Psoas muscle (tissue), 8 donors: ENCODE results near the gene CNGA2. TPM values are rescaled to one million over a fixed set of nuclear protein-coding genes. Genes with fewer than 3 reads are reported as not detected.

ENCODE experiments used
- ATAC-seq, 4 donors: fragments of 200-7000 bp; cut with Tn5 transposase; one replicate each; pipeline ENCODE4 v1.9.1; 2020; ENCODE audit warnings: moderate library complexity in 3 of 4, mild to moderate bottlenecking in 2 of 4
- DNase-seq, 2 donors: peaks; one replicate each; pipeline ENCODE4 v3.0.0-alpha.2; 2020
- H3K27ac ChIP-seq: fragments of 200-600 bp; one replicate; pipeline ENCODE4 v1.8.0; 2022
- H3K27me3 ChIP-seq, 3 donors: fragments of 200-600 bp in 1 of 3; one replicate each; pipeline versions ENCODE4 v1.6.1 to v1.8.0; 2013 to 2022; ENCODE audit warnings: low read length in 2 of 3, mild to moderate bottlenecking in 2 of 3, moderate library complexity in 1 of 3; ENCODE audit not compliant: insufficient read depth in 3 of 3
- H3K36me3 ChIP-seq, 2 donors: fragments of 200-600 bp in 1 of 2; one replicate each; pipeline versions ENCODE4 v1.6.1 to v1.8.0; 2013 to 2022; ENCODE audit warnings: low read depth in 1 of 2, mild to moderate bottlenecking in 1 of 2, moderate library complexity in 1 of 2; ENCODE audit not compliant: insufficient read depth in 1 of 2
- H3K4me1 ChIP-seq: fragments of 200-600 bp; one replicate; pipeline ENCODE4 v1.8.0; 2022
- H3K4me3 ChIP-seq: fragments of 200-600 bp; one replicate; pipeline ENCODE4 v1.8.0; 2022; ENCODE audit warnings: mild to moderate bottlenecking
- H3K9me3 ChIP-seq: fragments of 200-600 bp; one replicate; pipeline ENCODE4 v1.8.0; 2022
- CTCF ChIP-seq: fragments of 200-600 bp; IDR thresholded peaks from one replicate; pipeline ENCODE4 v1.8.0; 2022; ENCODE audit warnings: antibody characterized with exemption
- WGBS, 3 donors: extraction: QIAGEN DNeasy Blood & Tissue Kit; methylation state at CpG; one replicate each; pipeline versions ENCODE4 v1.1.6 to v1.1.7; 2013; 5-methylcytosine and 5-hydroxymethylcytosine counted together
- intact Hi-C, 2 donors: fragments of 100-400 bp; cut with DNase I; formaldehyde crosslinking; loops; one replicate each; pipeline versions ENCODE4 v1.11.0 to v1.14.2; 2022
- polyA plus RNA-seq, 3 donors: library from polyadenylated mRNA; stranded (reverse); fragments of 200-250 nt; gene quantifications; one replicate each; pipeline ENCODE4 v1.2.3, GENCODE V29; 2013
- total RNA-seq, 4 donors: library from RNA; stranded (reverse); fragmentation: NEBNext Ultra II Directional in 2 of 4; extraction: Animal tissue kit (Norgen Biotek cat#: 25700) in 2 of 4; gene quantifications; one replicate each; pipeline versions ENCODE4 v1.2.1 to v1.2.4, GENCODE V29; 2021 to 2023
- donor health status: healthy with polysubstance abuse.
- donor health status: DM: no; HTN: no; CAD: no; lungs with moderate emphysema.
- donor health status: Bipolar disorder and iron deficiency.
- donor health status: healthy.
- donor health status: DM: yes; HTN: yes; CAD: no.
- donor health status: DM: no; HTN: no; CAD: no.
- donor health status: DM: no; HTN: no; CAD: no.
- donor health status: DM: yes; HTN: yes; CAD: no.

CNGA2 gene
- total and polyA plus RNA-seq, 7 donors = not detected

GRCh38 chrX:151793886-151794285 is 59.3 kb downstream of the CNGA2 start:
- no peak for ATAC-seq
- H3K27me3 ChIP-seq = no peaks in the 10 kb centered on the region

More at GRCh38 chrX:151793886-151794285, 59.3 kb downstream of the CNGA2 start:
- intact Hi-C loops = no loop called here
- no peak for DNase-seq
- no peak overlapping the region for H3K4me3 ChIP-seq
- no peaks in the 10 kb centered on the region for H3K36me3 ChIP-seq
- H3K27ac ChIP-seq = no peak overlapping the region
- H3K4me1 ChIP-seq = no peaks in the 10 kb centered on the region
- H3K9me3 ChIP-seq = no peaks in the 10 kb centered on the region
- 23 to 57% (median 26%) methylated on average over 3 of the region's 3 CpGs for WGBS, 3 donors
- TF ChIP-seq CTCF = no peak

Other genes with a start within 250 kb of the CNGA2 start
- gene PASD1, start 171.1 kb upstream of the CNGA2 start, total RNA-seq = not detected
- under 1 TPM in 1 of 3 donors, not detected in 2; 0.01 TPM for gene PASD1, start 171.1 kb upstream of the CNGA2 start, polyA plus RNA-seq
- 1 to 10 TPM in 1 of 4 donors, under 1 TPM in 3; 0.32 to 1.7 (median 0.77) TPM for gene PRRG3, start 39.3 kb upstream of the CNGA2 start, total RNA-seq
- gene PRRG3, start 39.3 kb upstream of the CNGA2 start, polyA plus RNA-seq = under 1 TPM; 0.06 to 0.26 (median 0.14) TPM
- gene FATE1, start 18.7 kb upstream of the CNGA2 start, total RNA-seq = under 1 TPM in 1 of 4 donors, not detected in 3; 0.39 TPM
- under 1 TPM; 0.06 to 0.24 (median 0.07) TPM for gene FATE1, start 18.7 kb upstream of the CNGA2 start, polyA plus RNA-seq
- gene MAGEA4, start 178.1 kb downstream of the CNGA2 start, total RNA-seq = not detected
- not detected for gene MAGEA4, start 178.1 kb downstream of the CNGA2 start, polyA plus RNA-seq
- 1 to 10 TPM; 1.7 to 3.8 (median 2.9) TPM for gene GABRE, start 239.9 kb downstream of the CNGA2 start, total RNA-seq
- 1 to 10 TPM in 2 of 3 donors, under 1 TPM in 1; 0.90 to 1.4 (median 1.1) TPM for gene GABRE, start 239.9 kb downstream of the CNGA2 start, polyA plus RNA-seq